CD4-positive, alpha-beta T cell treated with Interleukin-17A for 4 hours (primary cell): ENCODE data around the gene LRSAM1.

Source experiments
- DNase-seq: peaks from one replicate; pipeline ENCODE4 v3.0.0-alpha.2; 2020; ENCODE audit warnings: mixed read lengths

LRSAM1 gene

DNA sequence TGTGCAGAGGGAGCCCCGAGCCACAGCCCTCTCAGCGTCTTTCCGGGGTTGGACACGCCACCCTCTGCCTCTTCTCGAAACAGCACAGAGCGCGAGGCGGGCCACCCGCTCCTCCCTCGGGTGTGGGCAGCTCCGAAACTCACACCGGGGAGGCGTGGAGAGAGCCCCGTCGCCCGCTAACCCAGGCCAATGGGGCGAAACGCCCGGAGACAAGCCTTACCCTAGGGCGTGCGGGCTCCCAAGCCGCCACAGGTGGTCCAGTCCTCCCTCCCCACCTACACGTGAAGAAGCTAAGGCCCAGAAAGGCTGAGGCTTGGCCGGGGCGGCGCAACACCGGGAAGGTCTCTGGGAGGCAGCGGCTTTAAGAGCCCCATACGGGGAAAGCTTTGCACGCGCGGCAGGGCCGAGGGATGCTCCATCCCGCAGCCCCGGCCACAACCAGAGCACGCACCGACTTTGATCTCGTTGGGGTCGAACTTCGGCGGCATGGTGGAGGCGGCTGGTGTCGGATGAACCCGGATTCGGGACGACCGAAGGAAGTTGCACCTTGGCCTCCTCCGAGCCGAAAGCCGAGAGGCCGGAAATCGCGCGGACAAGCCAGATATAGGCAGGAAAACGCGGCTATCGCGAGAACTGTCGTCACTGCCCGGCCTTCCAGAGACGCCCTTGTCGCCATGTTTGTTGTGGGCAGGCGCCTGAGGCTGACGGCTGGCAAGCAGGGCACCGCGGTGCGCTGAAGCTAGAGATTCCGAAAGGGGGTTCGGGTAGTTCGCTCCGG lies at the start of gene LRSAM1, which contains the start of gene RPL12:
LRSAM1 (plus strand) TSS at position 681 of the 778 bp plus-strand sequence. CDS start 3,018 bp downstream, outside the sequence.
RPL12 (minus strand) TSS at position 577 of the 778 bp plus-strand sequence; CDS start at position 488, 89 bp downstream.
- peak; percentile 99 for DNase-seq

GRCh38 chr9:127402401-127403090 lies 48.8 kb upstream of the LRSAM1 start:
- no peak for DNase-seq

- no peak for DNase-seq
Observed at GRCh38 chr9:127403507-127404192, 47.7 kb upstream of the LRSAM1 start.

GRCh38 chr9:127404631-127405030 lies 46.7 kb upstream of the LRSAM1 start:
- DNase-seq, result no peak

DNA sequence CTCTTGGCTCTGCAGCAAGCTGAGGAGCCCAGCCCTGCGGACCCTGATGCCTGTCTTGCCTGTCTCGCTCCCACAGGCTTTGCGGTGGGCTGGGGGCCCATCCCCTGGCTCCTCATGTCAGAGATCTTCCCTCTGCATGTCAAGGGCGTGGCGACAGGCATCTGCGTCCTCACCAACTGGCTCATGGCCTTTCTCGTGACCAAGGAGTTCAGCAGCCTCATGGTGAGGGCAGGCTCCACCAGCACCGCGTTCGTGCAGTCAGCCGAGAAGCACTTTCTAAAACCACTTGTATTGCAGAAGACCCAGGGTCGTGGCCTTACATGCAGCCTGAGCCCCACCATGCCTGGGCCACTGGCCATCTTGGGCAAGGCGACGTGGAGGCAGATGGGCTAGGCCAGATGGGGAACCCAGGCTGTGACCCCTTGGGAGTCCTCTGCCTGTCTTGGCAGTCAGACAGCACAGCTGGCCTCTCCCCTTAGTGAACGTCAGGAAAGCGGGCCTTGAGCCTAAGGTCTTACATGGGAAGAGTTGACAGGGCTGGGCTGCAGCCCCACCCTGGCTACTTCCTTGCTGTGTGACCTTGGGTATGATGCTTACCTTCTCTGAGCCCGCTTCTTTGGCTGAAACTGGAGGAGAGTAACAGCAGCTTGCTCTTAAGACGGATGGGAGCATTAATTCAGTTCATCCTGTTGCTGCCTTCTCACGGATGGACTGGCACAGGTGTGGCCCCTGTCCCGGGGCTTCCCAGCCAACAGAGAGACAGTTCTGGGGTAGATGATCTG lies 45.8 kb upstream of the LRSAM1 start:
- no peak for DNase-seq

- no peak for DNase-seq
Observed at GRCh38 chr9:127406799-127407491, 44.4 kb upstream of the LRSAM1 start.

- DNase-seq, result no peak
Observed at GRCh38 chr9:127407492-127407843, 43.8 kb upstream of the LRSAM1 start.

DNA sequence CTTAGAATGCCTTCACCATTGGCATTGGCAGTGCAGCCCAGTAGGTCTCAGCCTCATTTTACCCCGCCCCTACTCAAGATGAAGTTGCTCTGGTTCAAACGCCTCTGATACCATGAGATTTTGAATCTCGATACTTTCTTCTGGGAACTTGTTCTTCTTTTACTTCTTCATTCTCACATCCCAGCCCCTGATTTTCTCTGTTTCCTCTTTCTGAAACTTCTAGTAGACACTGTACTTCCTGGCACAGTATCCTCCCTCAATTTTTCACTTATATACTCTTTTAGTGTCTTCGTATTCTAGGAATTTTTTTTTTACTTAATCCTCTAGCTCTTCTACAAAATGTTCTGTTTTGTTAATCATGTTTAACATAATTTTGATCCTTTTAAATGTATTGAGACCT lies 40.2 kb upstream of the LRSAM1 start:
- DNase-seq, result no peak

DNA sequence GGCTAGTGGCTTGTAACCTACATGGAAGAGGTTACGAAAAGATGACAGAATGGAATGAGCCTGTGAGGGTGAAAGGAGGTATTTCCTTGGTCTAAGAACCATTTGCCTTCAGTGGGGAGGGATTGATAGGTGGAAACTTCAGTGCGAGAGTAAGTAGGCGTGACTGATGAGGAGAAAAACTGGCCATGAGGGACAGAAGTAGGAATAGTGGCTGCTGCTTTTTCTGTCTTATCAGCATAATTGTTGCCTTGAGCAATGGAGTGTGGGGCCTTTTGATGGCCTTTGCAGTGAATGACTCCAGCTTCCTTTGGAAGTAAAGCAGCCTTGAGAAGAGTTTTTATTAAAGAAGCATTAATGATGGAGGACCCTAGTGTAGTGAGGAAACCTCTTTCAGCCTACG lies 36.2 kb upstream of the LRSAM1 start:
- no peak for DNase-seq

DNA sequence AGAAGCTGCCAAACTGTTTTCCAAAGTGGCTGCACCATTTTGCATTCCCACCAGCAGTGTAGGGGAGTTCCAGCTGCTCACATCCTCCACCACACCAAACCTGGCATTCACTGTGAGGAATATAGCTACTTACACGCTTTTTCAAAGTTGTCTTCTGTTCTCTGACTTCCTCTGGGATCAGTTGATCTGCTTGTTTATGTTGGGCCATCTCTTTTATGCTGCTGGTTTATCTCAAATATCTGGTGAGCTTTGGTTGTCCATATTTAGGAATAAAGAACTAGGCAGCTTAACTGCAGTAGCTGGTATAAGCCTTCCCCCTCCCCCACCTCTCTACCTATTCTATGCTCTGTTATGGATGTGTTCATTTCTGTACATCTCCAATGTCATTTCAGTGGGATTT lies 35.7 kb upstream of the LRSAM1 start:
- no peak for DNase-seq

- DNase-seq, result no peak
Observed at GRCh38 chr9:127417131-127418036, 33.9 kb upstream of the LRSAM1 start.

DNA sequence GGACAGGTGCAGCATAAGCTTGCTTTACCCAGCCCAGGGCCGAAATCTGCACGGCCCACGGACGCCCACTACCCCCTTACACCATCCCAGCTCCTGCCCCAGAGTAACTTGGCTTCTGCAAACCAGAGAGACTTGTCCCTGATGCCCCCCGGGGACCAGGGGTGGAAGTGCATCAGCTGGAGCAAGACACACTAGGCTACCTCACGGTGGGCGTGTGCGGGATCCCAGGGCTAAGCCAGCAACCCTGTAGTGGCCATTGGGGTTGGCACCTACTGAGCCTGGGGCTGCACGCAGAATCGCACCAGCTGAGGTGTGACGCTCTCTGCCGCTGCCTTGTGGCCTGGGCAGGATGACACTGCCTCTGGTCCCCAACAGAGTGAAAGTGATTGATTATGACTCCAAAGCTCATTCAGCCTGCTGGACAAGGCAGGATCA lies 33.3 kb upstream of the LRSAM1 start:
- DNase-seq, result peak; percentile 61

DNA sequence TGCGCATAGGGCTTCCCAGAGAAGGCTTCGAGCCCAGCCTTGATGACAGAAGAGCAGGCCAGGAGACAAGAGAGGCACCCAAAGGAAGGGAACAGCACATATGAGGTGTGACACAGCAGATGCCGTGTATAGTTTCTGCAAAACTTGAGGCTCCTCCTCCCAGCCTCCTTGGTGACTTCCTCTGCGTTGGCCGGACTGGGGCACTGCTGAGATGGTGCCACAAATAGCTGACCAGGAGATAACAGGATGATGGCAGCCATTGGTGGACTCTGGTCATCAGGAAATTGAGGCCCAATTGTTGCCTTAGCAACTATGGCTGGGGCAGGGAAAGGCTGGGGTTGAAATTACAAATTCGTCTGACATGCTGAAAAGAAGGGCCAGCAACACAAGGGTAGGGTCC lies 32.0 kb upstream of the LRSAM1 start:
- no peak for DNase-seq

DNA sequence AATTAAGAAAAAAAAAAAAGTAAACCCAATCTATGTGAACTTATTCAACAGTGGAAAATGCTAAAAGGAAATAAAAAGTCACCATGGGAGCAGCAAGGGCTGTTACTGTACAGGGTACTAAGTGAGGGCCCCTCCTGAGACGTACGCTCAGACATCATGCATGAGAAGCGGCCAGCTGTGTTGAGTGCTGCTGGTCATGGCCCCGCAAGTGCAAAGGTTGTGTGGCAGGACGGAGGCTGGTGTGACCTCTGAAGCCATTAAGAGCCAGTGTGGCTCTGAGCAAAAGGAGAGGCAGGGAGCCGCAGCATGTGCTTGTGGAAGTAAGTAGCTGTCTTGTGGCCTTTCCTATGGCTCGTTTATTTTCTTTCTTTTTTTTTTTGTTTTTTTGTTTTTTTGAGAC lies 30.3 kb upstream of the LRSAM1 start:
- DNase-seq, result no peak

GRCh38 chr9:127422133-127422782 lies 29.1 kb upstream of the LRSAM1 start:
- no peak for DNase-seq

- DNase-seq, result no peak
Observed at GRCh38 chr9:127422787-127423186, 28.5 kb upstream of the LRSAM1 start.

DNA sequence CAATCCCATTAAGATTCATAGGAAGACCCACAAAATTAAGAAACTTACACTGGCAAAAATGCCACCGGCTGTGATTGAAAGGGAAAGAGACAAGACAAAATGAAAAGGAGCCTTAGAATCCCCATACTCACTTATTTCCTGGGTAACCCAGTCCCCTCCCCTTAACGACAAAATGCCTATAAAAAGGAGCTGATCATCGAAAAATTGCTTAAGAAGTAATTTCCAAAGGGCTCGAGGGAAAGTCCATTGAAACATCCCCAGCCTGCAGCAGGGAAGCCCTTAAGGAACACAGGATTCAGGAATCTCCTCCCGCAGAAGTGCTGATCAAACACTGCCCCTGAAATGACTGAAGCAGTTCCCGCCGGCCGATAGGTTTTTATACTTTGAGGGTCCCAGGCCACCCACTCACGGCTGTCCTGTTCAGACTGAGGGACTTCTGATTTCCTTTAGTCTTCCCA lies 27.8 kb upstream of the LRSAM1 start:
- no peak for DNase-seq

DNA sequence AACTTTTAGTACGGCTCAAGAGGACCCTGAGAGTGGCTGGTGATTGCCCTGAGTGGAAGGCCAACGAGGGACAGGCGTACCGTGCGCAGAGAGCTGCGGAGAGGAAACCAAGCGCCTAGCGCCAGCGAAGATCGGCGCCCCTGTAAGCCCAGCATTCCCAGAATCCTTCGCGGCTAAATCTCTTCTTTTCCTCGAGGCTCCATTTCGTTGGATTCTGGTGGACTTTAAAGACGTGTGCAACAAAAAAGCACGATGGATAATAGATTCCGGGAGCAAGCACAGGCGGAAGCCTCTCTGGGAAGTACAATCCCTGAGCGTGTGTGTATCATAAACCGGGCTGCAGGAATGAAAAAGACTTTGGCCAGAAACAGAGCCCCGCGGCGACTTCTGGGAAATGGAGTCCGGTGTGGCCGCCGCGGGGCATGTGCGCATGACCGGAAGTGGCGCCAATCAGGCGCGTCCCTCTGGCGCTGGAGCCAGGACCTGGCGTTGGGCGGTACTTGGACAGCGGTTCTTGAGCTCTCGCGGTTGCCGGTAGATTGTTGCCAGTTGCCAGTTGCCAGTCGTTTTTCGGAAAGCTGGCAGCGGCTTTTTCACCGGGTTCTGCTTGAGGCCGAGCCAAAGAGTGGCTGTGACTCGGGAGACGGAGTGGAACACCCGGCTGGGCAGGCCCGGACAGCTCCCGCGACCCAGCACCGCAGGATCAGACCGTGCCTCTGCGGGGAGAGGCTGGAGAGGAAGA lies 27.2 kb upstream of the LRSAM1 start, which contains the start of gene ZNF79:
ZNF79 (plus strand) TSS at position 449 of the 742 bp plus-strand sequence. CDS start 406 bp downstream, outside the sequence.
- peak; percentile 92 for DNase-seq

DNA sequence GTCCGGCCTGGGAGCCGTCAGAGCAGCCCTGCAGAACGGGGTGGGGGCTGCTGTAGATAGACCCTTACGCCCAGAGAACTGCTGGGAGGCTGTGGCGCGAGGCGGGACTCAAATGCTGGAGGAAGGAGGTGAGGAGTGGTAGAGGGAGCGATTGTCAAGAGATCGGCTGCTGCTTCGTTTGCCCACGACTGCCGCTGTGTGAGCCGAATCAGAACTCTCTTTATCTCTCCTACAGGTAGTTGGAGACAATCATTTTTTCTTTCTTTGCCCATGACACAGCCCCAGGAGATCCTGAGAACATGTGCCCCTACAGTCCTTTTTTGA lies 26.7 kb upstream of the LRSAM1 start:
- DNase-seq, result peak; percentile 50

- no peak for DNase-seq
Observed at GRCh38 chr9:127426756-127427155, 24.6 kb upstream of the LRSAM1 start.
